Coronary artery (tissue), 2 donors: Measurements from ENCODE around the gene LRRC45.

Experiments used
- DNase-seq: peaks from one replicate; pipeline ENCODE4 v3.0.0-alpha.2; 2017; ENCODE audit warnings: low spot score
- H3K27ac ChIP-seq, 2 donors: fragments of 200-600 bp; sonication (generic); one replicate each; pipeline ENCODE4 v1.5.1; 2016 to 2019
- H3K4me3 ChIP-seq: fragments of 200-600 bp; sonication (generic); 2 replicates; pipeline ENCODE4 v1.5.1; 2016; ENCODE audit warnings: mild to moderate bottlenecking, moderate library complexity
- CTCF ChIP-seq: fragments of 200-600 bp; sonication (generic); IDR thresholded peaks from one replicate; pipeline ENCODE4 v1.5.1; 2019; ENCODE audit warnings: antibody characterized with exemption

Gene LRRC45

GRCh38 chr17:82028966-82029365 is 5.9 kb downstream of the LRRC45 start:
- Histone ChIP-seq H3K4me3 (no peak overlapping the region), H3K27ac (no peak overlapping the region)
- no peak for TF ChIP-seq CTCF
- DNase-seq = no peak

- H3K27ac ChIP-seq = no peak overlapping the region
- no peak for DNase-seq
- no peak overlapping the region for H3K4me3 ChIP-seq
- TF ChIP-seq CTCF = no peak
These were observed 6.3 kb downstream of the LRRC45 start for GRCh38 chr17:82029391-82029790.

GRCh38 chr17:82029990-82030469 is 6.9 kb downstream of the LRRC45 start:
- Histone ChIP-seq H3K27ac (no peak overlapping the region), H3K4me3 (peak overlapping the region; percentile 69)
- DNase-seq = no peak
- no peak for TF ChIP-seq CTCF

GRCh38 chr17:82030470-82031302 is 7.6 kb downstream of the LRRC45 start:
- peak overlapping the region; percentile 69 for H3K4me3 ChIP-seq
- peak; percentile 84 for TF ChIP-seq CTCF
- peak overlapping the region in 1 of 2 donors; percentile 40 for H3K27ac ChIP-seq
- DNase-seq = no peak

GRCh38 chr17:82031303-82031884 is 8.3 kb downstream of the LRRC45 start, which contains the start of gene RAC3:
RAC3 (plus strand) TSS chr17:82031678; CDS start chr17:82031762, 84 bp downstream.
- H3K4me3 ChIP-seq = peak within 1 kb of the TSS; percentile 69
- H3K27ac ChIP-seq = peak within 1 kb of the TSS in 1 of 2 donors; percentile 40
- no peak for DNase-seq
- no peak for TF ChIP-seq CTCF

DNA sequence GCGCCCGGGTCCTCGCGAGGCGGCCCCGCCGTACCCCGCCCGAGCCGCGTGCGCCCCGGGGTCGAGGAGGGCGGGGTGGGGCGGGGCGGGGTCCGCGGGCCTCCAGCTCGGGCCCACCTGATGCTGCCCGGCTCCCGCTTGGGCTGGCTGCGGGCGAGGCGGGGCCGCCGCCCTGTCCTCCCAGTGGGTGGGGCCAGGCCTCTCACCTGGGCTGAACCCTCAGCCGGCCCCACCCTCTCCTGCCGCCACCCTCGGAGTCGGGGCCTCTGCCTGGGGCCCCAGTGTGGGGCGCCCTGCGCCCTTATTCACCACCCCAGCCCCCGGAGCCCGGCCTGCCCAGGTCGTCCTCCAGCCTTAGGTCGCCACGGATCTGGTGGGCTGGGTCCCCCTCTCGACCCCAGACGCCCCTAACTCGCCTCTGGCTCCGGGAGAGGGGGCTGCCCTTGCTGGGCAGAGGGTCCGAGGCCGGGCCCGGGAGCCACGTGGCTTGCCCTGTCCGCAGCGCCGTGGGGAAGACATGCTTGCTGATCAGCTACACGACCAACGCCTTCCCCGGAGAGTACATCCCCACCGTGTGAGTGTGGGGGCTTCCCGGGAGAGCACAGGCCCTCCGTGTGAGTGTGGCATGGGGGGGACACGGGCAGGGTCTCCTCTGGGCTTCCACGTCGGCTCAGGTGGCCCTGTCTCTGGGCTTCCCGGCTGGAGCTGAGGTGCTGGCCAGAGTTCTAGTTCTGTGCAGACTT is 9.0 kb downstream of the LRRC45 start:
- DNase-seq = no peak
- H3K4me3 ChIP-seq = peak overlapping the region; percentile 69
- no peak for TF ChIP-seq CTCF

More for the DNA sequence above, 9.0 kb downstream of the LRRC45 start:
- H3K27ac ChIP-seq = no peak overlapping the region
